Panc1 (cell line): Measurements from ENCODE around the gene REV3L.
"Not testable (repeated sequence)": the region's sequence is repeated elsewhere in the genome, so short reads cannot be mapped to it uniquely, and the experiment has no call there.

Experiments
- POLR2AphosphoS5 ChIP-seq: IDR thresholded peaks from 2 replicates; pipeline ENCODE4 v1.6.1; 2012; ENCODE audit warnings: mild to moderate bottlenecking, low read depth, low read length, moderate library complexity
- TF ChIP-seq, protein P1 (sequence below): fragments of 450-650 bp; IDR thresholded peaks from 2 replicates; pipeline ENCODE4 v1.5.1; 2017; ENCODE audit warnings: mild to moderate bottlenecking

GRCh38 chr6:111300938-111301800 is 181.8 kb downstream of the REV3L start:
- TF ChIP-seq, protein P1, sequence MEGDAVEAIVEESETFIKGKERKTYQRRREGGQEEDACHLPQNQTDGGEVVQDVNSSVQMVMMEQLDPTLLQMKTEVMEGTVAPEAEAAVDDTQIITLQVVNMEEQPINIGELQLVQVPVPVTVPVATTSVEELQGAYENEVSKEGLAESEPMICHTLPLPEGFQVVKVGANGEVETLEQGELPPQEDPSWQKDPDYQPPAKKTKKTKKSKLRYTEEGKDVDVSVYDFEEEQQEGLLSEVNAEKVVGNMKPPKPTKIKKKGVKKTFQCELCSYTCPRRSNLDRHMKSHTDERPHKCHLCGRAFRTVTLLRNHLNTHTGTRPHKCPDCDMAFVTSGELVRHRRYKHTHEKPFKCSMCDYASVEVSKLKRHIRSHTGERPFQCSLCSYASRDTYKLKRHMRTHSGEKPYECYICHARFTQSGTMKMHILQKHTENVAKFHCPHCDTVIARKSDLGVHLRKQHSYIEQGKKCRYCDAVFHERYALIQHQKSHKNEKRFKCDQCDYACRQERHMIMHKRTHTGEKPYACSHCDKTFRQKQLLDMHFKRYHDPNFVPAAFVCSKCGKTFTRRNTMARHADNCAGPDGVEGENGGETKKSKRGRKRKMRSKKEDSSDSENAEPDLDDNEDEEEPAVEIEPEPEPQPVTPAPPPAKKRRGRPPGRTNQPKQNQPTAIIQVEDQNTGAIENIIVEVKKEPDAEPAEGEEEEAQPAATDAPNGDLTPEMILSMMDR = not testable (repeated sequence)
- not testable (repeated sequence) for TF ChIP-seq POLR2AphosphoS5
